LNCAP (cell line): ENCODE results near the gene RIPPLY1.
A peak's percentile ranks its signal among the peaks of the same experiment; 100 is the strongest.

ENCODE experiments used
- CTCF ChIP-seq: fragments of 450-650 bp; IDR thresholded peaks from 2 replicates; pipeline ENCODE4 v1.5.1; 2017; ENCODE audit warnings: mild to moderate bottlenecking

Gene RIPPLY1

GRCh38 chrX:106874075-106874474 lies 29.1 kb downstream of the RIPPLY1 start:
- TF ChIP-seq CTCF = peak; percentile 55

GRCh38 chrX:106863697-106864096 lies 39.4 kb downstream of the RIPPLY1 start:
- TF ChIP-seq CTCF = no peak

GRCh38 chrX:106862972-106863688 lies 40.0 kb downstream of the RIPPLY1 start:
- TF ChIP-seq CTCF = peak; percentile 57
